GM12801 (cell line): ENCODE results near the gene PDHX.

Experiments used
- CTCF ChIP-seq: IDR thresholded peaks from one replicate; pipeline ENCODE4 v1.5.1; 2011; ENCODE audit warnings: control low read depth; ENCODE audit not compliant: insufficient read length; ENCODE audit errors: extremely low read depth

PDHX gene

DNA sequence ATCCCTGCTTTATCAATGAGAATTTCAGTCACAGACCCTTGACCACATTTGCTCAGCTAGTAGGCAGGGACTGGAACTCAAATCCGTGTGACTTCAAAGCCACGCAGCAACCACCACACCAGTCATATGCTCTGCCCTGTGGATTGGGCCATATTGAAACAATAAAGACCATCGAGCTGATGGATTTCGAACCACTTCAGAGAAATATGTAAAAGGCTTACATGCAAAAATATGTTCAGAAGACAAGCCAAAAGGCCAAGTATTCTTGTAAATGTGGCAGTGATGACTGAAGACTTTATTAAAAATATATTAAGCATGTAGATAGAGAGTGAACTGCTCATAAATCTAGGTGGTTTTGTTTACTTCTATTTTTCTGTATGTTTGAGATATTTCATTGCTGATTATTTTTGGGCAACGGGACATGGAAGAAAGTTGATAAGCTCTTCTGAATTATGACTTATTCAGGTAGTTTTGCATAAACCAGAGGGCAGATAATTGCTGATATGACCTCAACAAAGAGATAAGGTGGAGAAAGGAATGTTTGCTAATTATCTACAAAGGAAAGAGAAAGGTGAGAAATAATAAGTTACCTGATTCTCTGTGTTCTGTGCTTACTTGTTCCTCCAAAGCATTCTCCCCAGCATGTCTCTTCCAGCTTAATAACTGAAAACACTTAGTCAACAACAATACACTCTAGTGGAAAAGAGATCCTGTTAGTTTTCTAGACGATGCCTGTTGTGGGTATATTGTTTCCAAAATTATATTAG lies 99.4 kb downstream of the PDHX start:
- TF ChIP-seq CTCF, result no peak

DNA sequence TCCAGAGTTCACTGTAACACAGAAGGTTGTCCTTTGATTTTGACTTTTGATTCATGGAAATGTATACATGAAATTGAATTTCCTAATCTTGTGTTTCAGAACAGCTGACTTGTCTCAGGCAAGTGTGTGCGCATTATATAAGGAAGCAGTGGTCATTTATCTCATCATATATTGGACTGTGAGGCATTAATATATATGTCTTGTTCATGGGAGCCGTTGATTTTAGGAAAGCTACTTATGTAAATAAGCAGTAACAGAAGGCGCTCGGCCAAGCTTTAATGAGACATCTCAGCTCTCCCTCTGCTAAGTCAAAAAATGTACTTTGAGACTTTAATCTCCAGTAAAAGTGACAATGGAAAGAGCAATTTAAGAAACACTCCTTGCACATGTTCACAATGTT lies 100.5 kb downstream of the PDHX start:
- no peak for TF ChIP-seq CTCF

DNA sequence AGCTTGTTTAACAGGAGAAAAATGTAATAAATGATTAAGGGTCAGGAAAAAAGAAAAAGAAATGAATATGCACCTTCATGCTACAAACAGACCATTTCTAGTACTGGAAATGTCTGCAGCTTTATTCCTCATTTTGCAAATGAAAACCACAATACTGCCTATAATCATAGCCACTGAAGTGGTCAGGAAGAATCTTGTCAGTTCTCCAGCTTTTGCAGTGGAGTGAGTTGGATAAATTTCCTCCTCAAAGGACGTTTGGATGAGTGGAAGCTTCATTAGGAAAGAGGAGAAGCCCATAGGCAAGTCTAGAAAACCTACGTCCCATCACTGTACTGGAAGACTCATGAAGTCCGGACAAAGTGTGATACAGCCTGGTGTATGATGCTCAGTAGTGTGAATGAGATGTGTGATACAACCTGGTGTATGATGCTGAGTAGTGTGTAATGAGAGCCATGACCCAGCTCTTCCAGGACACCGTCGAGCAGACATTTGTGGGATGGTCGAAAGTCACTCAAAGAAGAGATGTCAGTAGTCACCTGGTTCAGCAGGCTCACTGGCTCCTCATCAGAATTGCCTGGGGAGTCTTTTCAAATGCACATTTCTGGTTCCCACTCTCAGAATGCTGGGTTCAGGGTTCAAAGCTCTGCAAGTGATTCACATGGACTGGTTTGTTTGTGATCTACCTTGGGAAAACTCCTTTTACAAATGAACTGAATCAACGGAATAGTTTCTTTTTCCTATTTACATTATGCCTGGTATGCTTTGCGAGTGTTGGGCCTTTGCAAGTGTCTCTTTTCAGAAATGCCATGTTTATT lies 101.3 kb downstream of the PDHX start:
- no peak for TF ChIP-seq CTCF

DNA sequence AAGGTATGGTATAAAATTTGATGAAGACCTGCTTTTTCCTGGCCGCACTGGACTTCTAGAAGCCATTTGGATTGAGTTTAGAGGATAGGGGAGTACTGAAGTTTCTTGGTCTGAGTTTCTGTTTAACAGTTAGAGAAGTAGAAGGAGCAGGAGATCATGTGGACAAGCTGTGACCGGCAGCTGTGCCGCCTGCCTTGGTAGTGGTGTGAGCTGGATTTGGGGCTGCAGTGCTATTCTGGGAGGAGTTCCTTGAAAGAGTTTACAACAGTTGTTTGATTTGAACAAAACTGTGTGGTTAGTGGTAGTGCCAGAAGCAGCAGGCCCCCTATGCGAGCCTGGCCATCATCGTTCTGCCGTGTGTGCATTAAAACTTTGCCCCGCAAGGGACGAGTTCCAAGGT lies 105.2 kb downstream of the PDHX start:
- no peak for TF ChIP-seq CTCF

- TF ChIP-seq CTCF, result no peak
Measured at GRCh38 chr11:35029979-35030682, 113.7 kb downstream of the PDHX start.

DNA sequence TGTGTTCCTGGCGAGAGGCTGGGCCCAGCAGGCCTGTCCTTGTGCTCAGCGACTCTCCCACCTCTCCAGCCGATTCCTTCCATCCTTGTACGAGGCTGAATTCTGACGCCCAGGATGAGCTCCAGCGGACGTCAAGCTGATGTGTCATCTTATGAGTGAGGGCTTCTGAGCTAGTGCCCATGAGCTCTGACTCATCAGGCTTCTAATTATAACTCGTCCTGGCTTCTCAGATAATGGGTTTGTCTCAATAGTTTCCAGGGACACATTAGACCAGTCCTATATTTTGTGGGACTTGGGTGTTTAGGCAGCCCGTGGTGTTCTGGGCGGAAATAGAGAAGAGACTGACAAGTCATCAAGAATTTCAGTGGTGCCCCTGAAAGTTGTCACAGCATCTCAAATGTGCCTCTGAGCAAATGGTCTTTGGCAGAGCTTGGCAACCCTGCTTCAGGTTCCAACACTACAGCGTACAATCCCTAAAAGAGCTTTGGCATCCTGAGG lies 114.3 kb downstream of the PDHX start:
- TF ChIP-seq CTCF, result no peak

GRCh38 chr11:35031346-35031745 lies 114.9 kb downstream of the PDHX start:
- no peak for TF ChIP-seq CTCF
